ENCODE data around the gene COL25A1.

- TF ChIP-seq POLR2AphosphoS5 (IDR thresholded peaks at IDR 0.05; ENCODE audit: borderline replicate concordance, low read depth, low read length) (no peak), EZH2 (IDR thresholded peaks at IDR 0.05) (no peak), FOXP2 (optimal IDR thresholded peaks at IDR 0.05; ENCODE audit: control extremely low read depth, extremely low read length, insufficient read depth) (no peak)
Observed at GRCh38 chr4:108954880-108955279, 347.6 kb downstream of the COL25A1 start.
